Sigmoid colon (tissue), 7 donors: ENCODE data around the gene TSPEAR. TPM values are rescaled to one million over a fixed set of nuclear protein-coding genes. Genes with fewer than 3 reads are reported as not detected.

Experiments used
- DNase-seq: peaks from one replicate; pipeline ENCODE4 v3.0.0-alpha.2; 2019
- H3K27ac ChIP-seq, 4 donors: fragments of 200-600 bp; sonication (generic); one replicate each; pipeline ENCODE4 v1.5.1; 2016 to 2019; ENCODE audit warnings: mild to moderate bottlenecking in 1 of 4
- H3K27me3 ChIP-seq, 3 donors: fragments of 200-600 bp; sonication (generic); one replicate each; pipeline ENCODE4 v1.5.1; 2019; ENCODE audit warnings: mild to moderate bottlenecking in 1 of 3
- H3K36me3 ChIP-seq, 4 donors: fragments of 200-600 bp; sonication (generic); one replicate each; pipeline ENCODE4 v1.5.1; 2016 to 2019
- H3K4me1 ChIP-seq, 4 donors: fragments of 200-600 bp; sonication (generic); one replicate each; pipeline ENCODE4 v1.5.1; 2017 to 2019
- H3K4me3 ChIP-seq, 4 donors: fragments of 200-600 bp; sonication (generic); one replicate each; pipeline ENCODE4 v1.5.1; 2017 to 2019; ENCODE audit warnings: mild to moderate bottlenecking in 2 of 4, moderate library complexity in 1 of 4
- H3K9me3 ChIP-seq, 4 donors: fragments of 200-600 bp in 3 of 4; sonication (generic) in 3 of 4; one replicate each; pipeline versions ENCODE4 v1.5.1 to v1.6.1; 2013 to 2019
- EP300 ChIP-seq, 4 donors: sonication (generic); formaldehyde crosslinking; IDR thresholded peaks; one replicate each; pipeline ENCODE4 v1.6.1; 2017; ENCODE audit warnings: antibody characterized with exemption in 4 of 4
- POLR2A ChIP-seq, 2 donors: fragments of 450-650 bp; IDR thresholded peaks; one replicate each; pipeline ENCODE4 v1.6.1; 2016; ENCODE audit warnings: antibody characterized with exemption in 2 of 2, mild to moderate bottlenecking in 2 of 2, moderate library complexity in 2 of 2
- POLR2AphosphoS5 ChIP-seq, 4 donors: sonication (generic); formaldehyde crosslinking; IDR thresholded peaks; one replicate each; pipeline ENCODE4 v1.6.1; 2017; ENCODE audit warnings: antibody characterized with exemption in 4 of 4
- WGBS, 2 donors: extraction: QIAGEN DNeasy Blood & Tissue Kit; methylation state at CpG; one replicate each; pipeline ENCODE4 v1.1.7; 2013; 5-methylcytosine and 5-hydroxymethylcytosine counted together
- intact Hi-C: fragments of 100-400 bp; cut with DNase I; formaldehyde crosslinking; loops from one replicate; pipeline ENCODE4 v1.15.1; 2023
- polyA plus RNA-seq, 3 donors: library from polyadenylated mRNA; stranded (reverse); fragments of 200-250 nt; gene quantifications; one replicate each; pipeline ENCODE4 v1.2.3, GENCODE V29; 2013
- total RNA-seq, 4 donors: library from RNA; depleted of rRNA; stranded (reverse); fragments of >200 nt; gene quantifications; one replicate each; pipeline ENCODE4 v1.1.0, GENCODE V29; 2016
- TF ChIP-seq, protein P1 (sequence below), 4 experiments: fragments of 450-650 bp in 3 of 4; fragments of 200-600 bp in 1 of 4; IDR thresholded peaks; one replicate each; pipeline ENCODE4 v1.5.1; 2016 to 2019; ENCODE audit warnings: antibody characterized with exemption in 4 of 4, mild to moderate bottlenecking in 3 of 4, moderate library complexity in 2 of 4
- donor health status: healthy with polysubstance abuse.
- donor health status: Bipolar disorder and iron deficiency.
- donor health status: healthy.

TSPEAR gene
- total and polyA plus RNA-seq, 7 donors = under 0.01 to 0.20 TPM; not detected in 5

DNA sequence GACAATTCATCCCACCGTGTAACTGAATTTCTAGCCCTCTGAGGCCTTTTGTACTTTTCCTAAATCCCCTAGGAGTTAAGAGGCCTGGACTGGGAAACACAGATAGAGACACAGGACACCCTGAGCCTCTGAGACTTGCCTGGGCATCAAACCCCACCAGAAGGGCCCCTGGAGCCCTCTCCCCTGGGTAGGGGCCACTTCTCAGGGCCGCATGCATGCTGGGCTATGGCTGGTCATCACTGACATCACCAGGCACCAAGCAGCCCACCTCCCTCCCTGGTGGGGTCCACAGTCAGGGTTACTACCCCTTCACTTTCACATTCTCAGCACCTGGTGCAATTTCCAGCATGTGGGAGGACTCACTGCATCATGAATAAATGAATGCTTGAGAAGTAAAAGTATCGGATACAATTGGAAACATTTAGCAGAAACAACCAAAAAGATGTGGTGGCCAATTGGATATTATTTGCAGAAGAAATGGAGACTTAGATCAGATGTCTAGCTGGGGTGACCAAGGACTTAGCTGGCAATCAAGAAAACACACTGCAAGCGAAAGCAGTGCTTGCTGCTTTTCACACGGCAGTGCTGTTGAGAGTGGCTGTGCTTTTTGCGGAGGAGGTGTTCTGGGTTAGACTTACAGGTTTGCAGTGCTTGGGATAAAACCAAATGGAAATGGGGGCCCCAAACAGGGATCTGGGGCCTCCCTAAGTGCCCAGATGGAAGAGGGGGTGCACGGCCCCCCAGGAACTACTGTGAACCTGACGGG is 111.9 kb downstream of the TSPEAR start:
- H3K27me3 ChIP-seq = peaks cover 0 to 39% (median 15%) of the 10 kb centered on the region in 3 donors
- TF ChIP-seq, protein P1, sequence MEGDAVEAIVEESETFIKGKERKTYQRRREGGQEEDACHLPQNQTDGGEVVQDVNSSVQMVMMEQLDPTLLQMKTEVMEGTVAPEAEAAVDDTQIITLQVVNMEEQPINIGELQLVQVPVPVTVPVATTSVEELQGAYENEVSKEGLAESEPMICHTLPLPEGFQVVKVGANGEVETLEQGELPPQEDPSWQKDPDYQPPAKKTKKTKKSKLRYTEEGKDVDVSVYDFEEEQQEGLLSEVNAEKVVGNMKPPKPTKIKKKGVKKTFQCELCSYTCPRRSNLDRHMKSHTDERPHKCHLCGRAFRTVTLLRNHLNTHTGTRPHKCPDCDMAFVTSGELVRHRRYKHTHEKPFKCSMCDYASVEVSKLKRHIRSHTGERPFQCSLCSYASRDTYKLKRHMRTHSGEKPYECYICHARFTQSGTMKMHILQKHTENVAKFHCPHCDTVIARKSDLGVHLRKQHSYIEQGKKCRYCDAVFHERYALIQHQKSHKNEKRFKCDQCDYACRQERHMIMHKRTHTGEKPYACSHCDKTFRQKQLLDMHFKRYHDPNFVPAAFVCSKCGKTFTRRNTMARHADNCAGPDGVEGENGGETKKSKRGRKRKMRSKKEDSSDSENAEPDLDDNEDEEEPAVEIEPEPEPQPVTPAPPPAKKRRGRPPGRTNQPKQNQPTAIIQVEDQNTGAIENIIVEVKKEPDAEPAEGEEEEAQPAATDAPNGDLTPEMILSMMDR (IDR thresholded peaks at IDR 0.05) = no peak
- TF ChIP-seq POLR2AphosphoS5 (IDR thresholded peaks at IDR 0.05) (no peak), POLR2A (IDR thresholded peaks at IDR 0.05) (no peak), EP300 (IDR thresholded peaks at IDR 0.05) (no peak)
- H3K36me3 ChIP-seq = no peaks in the 10 kb centered on the region
- intact Hi-C loops = no loop called here
- no peaks in the 10 kb centered on the region for H3K4me1 ChIP-seq
- DNase-seq = no peak
- H3K27ac ChIP-seq = no peak overlapping the region
- 85 to 88% methylated on average over 8 of the region's 8 CpGs for WGBS, 2 donors
- H3K4me3 ChIP-seq = no peak overlapping the region
- H3K9me3 ChIP-seq = no peaks in the 10 kb centered on the region

DNA sequence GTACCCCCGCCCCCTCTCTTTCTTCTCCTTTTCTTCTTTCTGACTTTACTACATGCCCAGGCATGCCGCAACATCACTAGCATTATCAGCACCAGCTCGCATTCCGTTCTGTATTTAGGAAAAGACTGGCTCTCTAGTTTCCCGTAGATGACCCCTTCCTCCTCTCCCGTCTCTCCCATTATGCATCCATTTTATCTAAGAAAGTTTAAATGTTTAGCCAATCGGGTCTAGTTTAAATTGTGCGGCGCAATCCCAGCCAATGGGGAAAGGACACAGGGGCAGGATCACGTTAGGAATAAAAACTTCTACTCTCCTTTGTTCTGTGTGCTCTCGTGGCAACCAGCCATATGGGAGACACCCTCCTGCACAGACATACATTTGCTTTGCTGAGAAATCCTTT is 113.3 kb downstream of the TSPEAR start:
- H3K27me3 ChIP-seq = peaks cover 0 to 29% (median 9%) of the 10 kb centered on the region in 3 donors
- H3K4me1 ChIP-seq = no peaks in the 10 kb centered on the region
- H3K4me3 ChIP-seq = no peak overlapping the region
- no peaks in the 10 kb centered on the region for H3K9me3 ChIP-seq
- TF ChIP-seq EP300 (IDR thresholded peaks at IDR 0.05) (no peak), POLR2AphosphoS5 (IDR thresholded peaks at IDR 0.05) (no peak), POLR2A (IDR thresholded peaks at IDR 0.05) (no peak)
- TF ChIP-seq, protein P1 (IDR thresholded peaks at IDR 0.05) = no peak
- intact Hi-C loops = no loop called here
- 78 to 82% methylated on average over 11 of the region's 11 CpGs for WGBS, 2 donors
- no peak overlapping the region for H3K27ac ChIP-seq
- DNase-seq = no peak
- H3K36me3 ChIP-seq = no peaks in the 10 kb centered on the region

DNA sequence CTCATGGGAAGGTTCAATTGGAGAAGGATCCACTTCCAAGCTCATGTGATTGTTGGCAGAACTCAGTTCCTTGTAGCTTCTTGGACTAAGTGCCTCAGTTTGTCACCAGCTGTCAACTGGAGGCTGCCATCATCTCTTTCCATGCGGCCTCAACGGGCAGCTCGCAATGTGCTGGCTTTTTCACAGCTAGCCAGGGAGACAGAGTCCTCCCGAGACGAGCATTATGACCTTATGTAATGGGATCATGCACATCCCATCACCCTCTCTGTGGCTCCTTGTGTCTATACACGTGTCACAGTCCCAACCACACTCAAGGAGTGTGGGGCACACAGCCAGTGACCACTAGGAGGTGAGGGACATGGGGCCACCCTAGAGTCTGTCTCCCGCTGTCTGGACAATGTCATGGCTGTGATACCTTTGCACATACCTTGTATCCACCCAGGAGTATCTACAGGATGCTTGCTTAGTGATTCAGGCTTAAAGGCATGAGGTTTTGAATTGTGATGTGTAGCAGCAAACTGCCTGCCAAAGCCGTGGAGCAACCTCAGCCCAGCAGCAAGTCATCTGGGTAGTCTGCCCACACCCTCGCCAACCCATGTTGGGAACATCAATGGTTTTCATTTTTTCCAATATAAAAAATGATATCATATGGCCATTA is 115.2 kb downstream of the TSPEAR start:
- 71 to 78% methylated on average over 9 of the region's 9 CpGs for WGBS, 2 donors
- no peaks in the 10 kb centered on the region for H3K9me3 ChIP-seq
- H3K27me3 ChIP-seq = peaks cover 0 to 26% (median 4%) of the 10 kb centered on the region in 3 donors
- H3K4me1 ChIP-seq = no peaks in the 10 kb centered on the region
- no peak overlapping the region for H3K27ac ChIP-seq
- no peak overlapping the region for H3K4me3 ChIP-seq
- H3K36me3 ChIP-seq = no peaks in the 10 kb centered on the region
- intact Hi-C loops = no loop called here
- TF ChIP-seq, protein P1 (IDR thresholded peaks at IDR 0.05) = no peak
- no peak for TF ChIP-seq POLR2AphosphoS5 (IDR thresholded peaks at IDR 0.05)
- no peak for TF ChIP-seq EP300 (IDR thresholded peaks at IDR 0.05)
- TF ChIP-seq POLR2A (IDR thresholded peaks at IDR 0.05) = no peak
- DNase-seq = no peak

DNA sequence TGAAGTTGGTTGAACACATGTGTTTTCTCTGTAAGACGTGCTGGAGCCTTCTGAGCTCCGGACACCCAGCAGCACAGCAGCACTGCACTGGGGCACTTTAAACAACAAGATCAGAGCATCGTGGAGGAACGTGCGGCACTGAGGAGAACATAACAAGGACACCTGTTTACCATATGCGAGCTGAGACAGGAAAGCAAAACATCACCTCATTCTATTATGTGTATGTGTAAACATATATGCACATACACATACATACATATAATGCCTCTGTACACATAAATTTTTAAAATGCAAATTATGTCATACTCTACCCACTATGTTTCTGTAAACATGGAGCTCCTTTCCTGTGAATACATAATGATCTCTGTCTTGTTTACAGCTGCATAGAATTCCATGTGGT is 115.8 kb downstream of the TSPEAR start:
- Histone ChIP-seq H3K27ac (no peak overlapping the region), H3K4me1 (no peaks in the 10 kb centered on the region), H3K9me3 (no peaks in the 10 kb centered on the region), H3K27me3 (peaks cover 0 to 29% (median 7%) of the 10 kb centered on the region in 3 donors), H3K36me3 (no peaks in the 10 kb centered on the region), H3K4me3 (no peak overlapping the region)
- WGBS, 2 donors = 69 to 73% methylated on average over 6 of the region's 6 CpGs
- intact Hi-C loops = no loop called here
- TF ChIP-seq EP300 (IDR thresholded peaks at IDR 0.05) (no peak), POLR2AphosphoS5 (IDR thresholded peaks at IDR 0.05) (no peak), POLR2A (IDR thresholded peaks at IDR 0.05) (no peak)
- TF ChIP-seq, protein P1 (IDR thresholded peaks at IDR 0.05) = no peak
- no peak for DNase-seq
